ENCODE measurements around the gene HMOX2.

DNA sequence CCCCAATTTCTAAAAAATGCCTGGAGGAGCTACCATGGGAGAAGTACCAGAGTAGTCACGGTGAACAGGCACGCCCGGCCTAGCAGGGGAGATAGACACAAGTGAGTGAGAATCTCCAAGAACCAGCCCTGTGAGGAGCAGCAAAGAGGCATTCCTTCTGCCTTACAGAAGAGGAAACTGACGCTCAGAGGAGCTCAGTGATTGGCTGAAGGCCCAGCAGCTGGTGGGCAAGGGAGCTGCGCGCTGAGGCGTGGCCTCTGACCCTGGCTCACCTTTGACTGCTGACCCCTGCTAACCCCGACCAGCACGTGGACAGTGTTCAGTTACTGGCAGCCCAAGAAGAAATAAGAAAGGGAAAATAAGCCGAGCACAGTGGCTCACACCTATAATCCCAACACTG is 81.8 kb downstream of the HMOX2 start:
- TF ChIP-seq YY1 (IDR thresholded peaks at IDR 0.05; ENCODE audit: insufficient read depth, insufficient read length): no peak
- TF ChIP-seq ZNF274 (IDR thresholded peaks at IDR 0.05; ENCODE audit: low read depth, low read length): no peak
- no peak for TF ChIP-seq SUZ12 (IDR thresholded peaks at IDR 0.05; ENCODE audit: extremely low read depth, insufficient read depth, insufficient read length)

Measured in NT2/D1 (cell line).